ENCODE data around the gene TPK1.
"Not testable (repeated sequence)": the region's sequence is repeated elsewhere in the genome, so short reads cannot be mapped to it uniquely, and the experiment has no call there.

The TPK1 gene

GRCh38 chr7:144805627-144806239 is 30.1 kb downstream of the TPK1 start:
- H3K27me3 ChIP-seq, result no peaks in the 10 kb centered on the region
- no peaks in the 10 kb centered on the region; the same call in 1 of the 2 replicates for H3K9me3 ChIP-seq
- no peak for DNase-seq
- H3K4me1 ChIP-seq, result no peaks in the 10 kb centered on the region
- TF ChIP-seq, protein P1, sequence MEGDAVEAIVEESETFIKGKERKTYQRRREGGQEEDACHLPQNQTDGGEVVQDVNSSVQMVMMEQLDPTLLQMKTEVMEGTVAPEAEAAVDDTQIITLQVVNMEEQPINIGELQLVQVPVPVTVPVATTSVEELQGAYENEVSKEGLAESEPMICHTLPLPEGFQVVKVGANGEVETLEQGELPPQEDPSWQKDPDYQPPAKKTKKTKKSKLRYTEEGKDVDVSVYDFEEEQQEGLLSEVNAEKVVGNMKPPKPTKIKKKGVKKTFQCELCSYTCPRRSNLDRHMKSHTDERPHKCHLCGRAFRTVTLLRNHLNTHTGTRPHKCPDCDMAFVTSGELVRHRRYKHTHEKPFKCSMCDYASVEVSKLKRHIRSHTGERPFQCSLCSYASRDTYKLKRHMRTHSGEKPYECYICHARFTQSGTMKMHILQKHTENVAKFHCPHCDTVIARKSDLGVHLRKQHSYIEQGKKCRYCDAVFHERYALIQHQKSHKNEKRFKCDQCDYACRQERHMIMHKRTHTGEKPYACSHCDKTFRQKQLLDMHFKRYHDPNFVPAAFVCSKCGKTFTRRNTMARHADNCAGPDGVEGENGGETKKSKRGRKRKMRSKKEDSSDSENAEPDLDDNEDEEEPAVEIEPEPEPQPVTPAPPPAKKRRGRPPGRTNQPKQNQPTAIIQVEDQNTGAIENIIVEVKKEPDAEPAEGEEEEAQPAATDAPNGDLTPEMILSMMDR (IDR thresholded peaks at IDR 0.05; ENCODE audit: low read depth, low read length), result no peak
- no peak overlapping the region for H3K4me3 ChIP-seq (ENCODE audit: low read depth, low read length)
- H3K36me3 ChIP-seq, result no peaks in the 10 kb centered on the region

DNA sequence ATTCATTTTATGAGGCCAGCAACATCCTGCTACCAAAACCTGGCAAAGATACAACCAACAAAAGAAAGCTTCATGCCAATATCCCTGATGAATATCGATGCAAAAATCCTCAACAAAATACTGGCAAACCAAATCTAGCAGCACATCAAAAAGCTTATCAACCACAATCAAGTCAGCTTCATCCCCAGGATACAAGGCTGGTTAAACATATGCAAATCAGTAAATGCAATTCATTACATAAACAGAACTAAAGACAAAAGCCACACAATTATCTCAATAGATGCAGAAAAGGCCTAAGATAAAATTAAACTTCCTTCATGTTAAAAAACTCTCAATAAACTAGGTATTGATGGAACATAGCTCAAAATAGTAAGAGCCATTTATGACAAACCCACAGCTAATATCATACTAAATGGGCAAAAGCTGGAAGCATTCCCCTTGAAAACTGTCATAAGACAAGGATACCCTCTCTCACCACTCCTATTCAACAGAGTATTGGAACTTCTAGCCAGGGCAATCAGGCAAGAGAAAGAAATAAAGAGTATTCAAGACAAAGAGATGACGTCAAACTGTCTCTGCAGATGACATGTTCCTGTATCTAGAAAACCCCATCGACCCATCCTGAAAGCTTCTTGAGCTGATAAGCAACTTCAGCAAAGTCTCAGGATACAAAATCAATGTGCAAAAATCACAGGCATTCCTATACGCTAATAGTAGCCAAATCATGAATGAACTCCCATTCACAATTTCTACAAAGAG is 35.0 kb downstream of the TPK1 start:
- not testable (repeated sequence) for H3K4me3 ChIP-seq (ENCODE audit: low read depth, low read length); H3K4me1 ChIP-seq; H3K27me3 ChIP-seq; H3K36me3 ChIP-seq; H3K9me3 ChIP-seq; DNase-seq

DNA sequence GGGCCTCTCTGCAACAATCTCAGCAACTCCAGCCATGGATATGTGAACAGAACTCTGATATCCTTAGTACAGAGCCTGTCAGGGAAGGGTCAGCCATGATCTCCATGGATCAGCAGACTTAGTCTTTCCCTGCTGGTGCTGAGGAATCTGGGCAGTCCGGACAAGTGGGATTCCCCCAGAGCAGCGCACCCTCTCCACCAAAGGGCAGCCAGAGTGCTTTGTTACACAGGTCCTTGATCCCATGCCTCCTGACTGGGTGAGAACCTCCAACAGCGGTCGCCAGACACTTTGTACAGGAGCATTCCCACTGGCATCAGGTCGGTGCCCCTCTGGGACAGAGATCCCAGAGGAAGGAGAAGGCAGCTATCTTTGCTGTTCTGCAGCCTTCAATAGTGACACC is 38.9 kb downstream of the TPK1 start:
- Histone ChIP-seq H3K4me1 (no peaks in the 10 kb centered on the region), H3K9me3 (peaks cover 3% of the 10 kb centered on the region; the same call in 1 of the 2 replicates)
- TF ChIP-seq, protein P1 (IDR thresholded peaks at IDR 0.05; ENCODE audit: low read depth, low read length), result no peak

GRCh38 chr7:144792050-144792449 is 43.8 kb downstream of the TPK1 start:
- no peak overlapping the region for H3K4me3 ChIP-seq (ENCODE audit: low read depth, low read length)
- no peaks in the 10 kb centered on the region for H3K27me3 ChIP-seq
- H3K9me3 ChIP-seq, result peaks cover 3% of the 10 kb centered on the region; the same call in 1 of the 2 replicates
- DNase-seq, result no peak
- TF ChIP-seq, protein P1 (IDR thresholded peaks at IDR 0.05; ENCODE audit: low read depth, low read length), result no peak
- no peaks in the 10 kb centered on the region for H3K36me3 ChIP-seq
- H3K4me1 ChIP-seq, result no peaks in the 10 kb centered on the region

More for the DNA sequence above, 38.9 kb downstream of the TPK1 start:
- Histone ChIP-seq H3K36me3 (no peaks in the 10 kb centered on the region), H3K4me3 (ENCODE audit: low read depth, low read length) (no peak overlapping the region), H3K27me3 (no peaks in the 10 kb centered on the region)
- DNase-seq, result no peak

DNA sequence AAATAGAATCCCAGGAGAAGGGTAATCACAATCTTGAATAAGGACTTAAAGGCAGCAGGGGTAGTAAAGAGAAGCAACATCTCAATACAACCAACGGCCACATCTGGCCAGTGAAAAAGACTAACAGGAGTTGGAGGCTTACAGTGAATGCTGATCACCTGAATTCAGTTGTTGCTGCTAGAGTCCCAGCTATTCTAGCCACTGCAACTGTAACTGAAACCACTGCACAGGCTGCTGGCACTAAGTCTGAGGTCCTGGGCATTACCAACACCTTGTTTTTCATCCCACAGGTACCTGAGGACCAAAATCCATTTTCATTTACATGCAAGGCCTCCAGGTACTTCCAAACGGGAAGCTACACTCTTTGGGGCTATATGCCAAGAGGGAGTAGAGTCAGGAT is 44.4 kb downstream of the TPK1 start:
- TF ChIP-seq, protein P1 (IDR thresholded peaks at IDR 0.05; ENCODE audit: low read depth, low read length), result no peak
- H3K4me3 ChIP-seq (ENCODE audit: low read depth, low read length), result no peak overlapping the region
- no peaks in the 10 kb centered on the region for H3K4me1 ChIP-seq
- no peak for DNase-seq
- no peaks in the 10 kb centered on the region for H3K27me3 ChIP-seq
- H3K9me3 ChIP-seq, result peaks cover 3% of the 10 kb centered on the region; the same call in 1 of the 2 replicates
- H3K36me3 ChIP-seq, result no peaks in the 10 kb centered on the region

DNA sequence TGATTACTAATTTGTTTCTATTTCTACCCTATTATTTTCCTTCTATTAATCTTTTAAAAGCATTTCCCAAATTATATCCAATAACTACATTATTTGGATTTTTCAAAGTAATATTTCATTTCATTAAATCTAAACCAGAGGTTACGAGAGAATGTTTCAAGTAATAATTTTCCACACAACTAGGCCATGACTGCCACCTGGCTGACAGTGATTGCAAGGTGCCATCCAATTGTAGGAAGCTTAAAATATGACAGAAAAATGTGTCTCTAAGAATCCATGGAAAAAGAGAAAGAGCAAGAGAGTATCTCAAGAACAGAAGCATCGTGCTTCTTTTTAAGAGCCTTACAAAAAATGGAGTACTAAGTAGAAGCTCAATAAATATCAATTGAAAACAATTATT is 48.7 kb downstream of the TPK1 start:
- no peak overlapping the region for H3K4me3 ChIP-seq (ENCODE audit: low read depth, low read length)

More for the DNA sequence above, 48.7 kb downstream of the TPK1 start:
- DNase-seq, result no peak
- no peaks in the 10 kb centered on the region for H3K27me3 ChIP-seq
- H3K36me3 ChIP-seq, result no peaks in the 10 kb centered on the region
- H3K4me1 ChIP-seq, result no peaks in the 10 kb centered on the region
- H3K9me3 ChIP-seq, result no peaks in the 10 kb centered on the region
- TF ChIP-seq, protein P1 (IDR thresholded peaks at IDR 0.05; ENCODE audit: low read depth, low read length), result no peak
